ENCODE results near the gene TRAF3.

Gene TRAF3

DNA sequence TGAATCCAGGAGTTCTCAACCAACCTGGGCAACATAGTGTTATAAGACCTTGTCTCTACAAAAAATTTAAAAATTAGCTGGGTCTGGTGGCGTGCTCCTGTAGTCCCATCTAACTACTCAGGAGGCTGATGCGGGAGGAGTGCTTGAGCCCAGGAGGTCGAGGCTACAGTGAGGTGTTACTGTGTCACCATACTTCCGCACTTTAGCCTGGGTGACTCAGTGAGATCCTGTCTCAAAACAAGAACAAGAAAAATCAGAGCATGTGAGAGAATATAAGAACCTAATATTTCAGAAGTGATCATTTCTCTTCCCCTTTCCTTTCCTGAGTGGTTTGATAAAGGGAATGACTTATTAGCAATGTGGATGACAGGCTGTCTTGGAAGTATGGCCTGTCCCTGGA lies 9.5 kb downstream of the TRAF3 start:
- DNase-seq (ENCODE audit: low read depth): peak; percentile 66
- no peak for TF ChIP-seq CTCF (IDR thresholded peaks at IDR 0.05; ENCODE audit: insufficient read depth, low read depth, low read length, missing control alignments)
- no peak overlapping the region for H3K4me3 ChIP-seq (ENCODE audit: low read length)

GRCh38 chr14:102789349-102789748 lies 12.1 kb downstream of the TRAF3 start:
- no peak for TF ChIP-seq CTCF (IDR thresholded peaks at IDR 0.05; ENCODE audit: insufficient read depth, low read depth, low read length, missing control alignments)
- H3K4me3 ChIP-seq (ENCODE audit: low read length): no peak overlapping the region
- no peak for DNase-seq (ENCODE audit: low read depth)

DNA sequence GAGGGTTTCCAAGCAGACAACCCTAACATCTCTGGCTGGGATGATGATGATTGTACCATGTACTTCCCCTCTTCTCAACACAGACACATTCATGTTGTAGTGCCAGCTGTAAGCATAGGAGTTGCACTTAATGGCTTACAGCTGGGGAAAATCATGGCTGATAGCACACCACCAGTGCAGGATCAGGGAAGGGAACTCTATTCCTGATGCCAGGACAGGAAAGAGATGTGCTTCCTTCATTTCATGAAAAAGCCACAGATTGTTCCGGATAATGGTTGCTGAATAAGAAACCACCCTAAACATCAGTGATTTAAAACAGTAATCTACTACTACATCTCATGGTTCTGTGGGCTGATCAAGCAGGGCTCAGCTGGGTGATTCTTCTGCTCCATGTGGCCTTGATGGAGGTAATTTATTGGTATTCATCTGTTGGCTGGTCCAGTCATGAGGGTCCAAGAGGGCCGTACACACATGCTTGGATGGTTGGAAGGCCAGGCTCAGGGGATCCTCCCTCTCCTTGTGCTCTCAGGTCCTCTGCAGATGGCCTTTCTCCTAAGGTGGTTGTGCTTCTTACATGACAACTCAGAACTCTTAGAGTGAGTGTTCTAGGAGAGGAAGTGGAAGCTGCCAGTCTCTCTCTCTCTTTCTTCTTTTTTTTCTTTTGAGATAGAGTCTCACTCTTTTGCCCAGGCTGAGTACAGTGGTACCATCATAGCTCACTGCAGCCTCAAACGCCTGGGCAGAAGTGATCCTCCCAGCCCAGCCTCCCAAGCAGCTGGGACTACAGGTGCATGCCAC lies 16.5 kb downstream of the TRAF3 start:
- H3K4me3 ChIP-seq (ENCODE audit: low read length): no peak overlapping the region
- no peak for DNase-seq (ENCODE audit: low read depth)
- no peak for TF ChIP-seq CTCF (IDR thresholded peaks at IDR 0.05; ENCODE audit: insufficient read depth, low read depth, low read length, missing control alignments)

DNA sequence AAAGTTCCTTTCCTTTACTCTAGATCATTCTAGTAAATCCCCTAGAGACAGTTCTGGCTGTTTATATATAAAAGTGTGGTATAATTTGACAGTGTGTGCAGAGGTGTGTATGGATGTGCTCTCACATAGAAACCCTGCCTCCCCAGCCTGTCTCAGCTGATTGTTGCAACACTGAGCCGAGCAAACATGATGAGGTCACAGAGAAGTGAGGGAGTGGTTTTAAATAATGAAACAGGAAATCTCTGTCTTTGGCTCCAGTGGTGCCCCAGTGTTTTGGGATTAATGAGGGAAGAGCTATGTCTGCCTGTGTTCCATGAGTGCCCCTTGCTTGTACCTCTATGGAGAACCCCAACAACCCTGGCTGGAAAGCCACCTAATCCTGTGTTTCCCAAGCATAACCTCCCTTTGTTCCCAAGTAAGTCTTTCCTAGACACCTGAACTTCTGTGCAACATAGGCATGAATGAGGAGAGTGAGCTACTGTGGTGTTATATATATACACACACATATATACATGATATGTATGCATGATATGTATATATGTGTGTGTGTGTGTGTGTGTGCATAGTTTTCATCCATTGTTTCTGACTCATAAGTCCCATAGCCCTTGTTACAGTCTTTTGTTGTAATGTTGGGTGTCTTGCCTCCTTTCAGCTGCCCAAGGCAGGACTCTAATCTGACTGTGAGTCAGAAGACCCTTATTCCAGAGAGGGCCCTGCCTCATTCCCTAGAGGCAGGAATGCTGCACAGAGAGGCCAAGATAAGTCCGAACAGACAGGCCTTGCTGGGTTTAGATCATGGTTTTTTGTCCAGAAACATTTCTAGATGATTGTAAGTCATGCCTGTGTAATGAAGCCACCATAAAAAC lies 18.0 kb downstream of the TRAF3 start:
- DNase-seq (ENCODE audit: low read depth): peak; percentile 94
- no peak overlapping the region for H3K4me3 ChIP-seq (ENCODE audit: low read length)
- peak; percentile 25 for TF ChIP-seq CTCF (IDR thresholded peaks at IDR 0.05; ENCODE audit: insufficient read depth, low read depth, low read length, missing control alignments)

DNA sequence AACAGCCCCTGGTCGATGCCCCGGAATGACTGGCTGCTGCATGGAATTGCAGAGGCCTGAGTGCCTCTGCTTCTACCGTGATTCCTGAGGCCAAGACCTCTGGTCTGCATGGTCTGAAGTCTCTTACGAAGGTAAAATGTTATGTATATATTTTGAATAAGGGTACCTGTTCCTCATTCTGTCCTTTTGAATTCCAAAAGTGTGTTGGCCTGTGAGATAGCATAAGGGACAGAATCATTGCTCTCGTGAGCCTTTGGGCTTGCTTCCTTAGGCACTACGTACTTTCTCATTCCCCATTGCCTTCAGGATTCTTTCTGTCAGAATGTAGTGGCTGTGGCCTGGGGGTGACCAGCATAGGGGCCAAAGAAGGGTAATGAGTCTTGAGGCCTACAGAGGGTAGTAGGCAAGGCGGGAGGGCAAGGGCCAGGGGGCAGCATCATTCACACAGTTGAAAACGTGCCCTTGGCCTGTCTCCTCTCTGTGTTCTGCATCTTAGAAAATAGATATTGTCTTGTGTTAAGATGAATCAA lies 19.5 kb downstream of the TRAF3 start:
- TF ChIP-seq CTCF (IDR thresholded peaks at IDR 0.05; ENCODE audit: insufficient read depth, low read depth, low read length, missing control alignments): no peak
- no peak overlapping the region for H3K4me3 ChIP-seq (ENCODE audit: low read length)
- no peak for DNase-seq (ENCODE audit: low read depth)

DNA sequence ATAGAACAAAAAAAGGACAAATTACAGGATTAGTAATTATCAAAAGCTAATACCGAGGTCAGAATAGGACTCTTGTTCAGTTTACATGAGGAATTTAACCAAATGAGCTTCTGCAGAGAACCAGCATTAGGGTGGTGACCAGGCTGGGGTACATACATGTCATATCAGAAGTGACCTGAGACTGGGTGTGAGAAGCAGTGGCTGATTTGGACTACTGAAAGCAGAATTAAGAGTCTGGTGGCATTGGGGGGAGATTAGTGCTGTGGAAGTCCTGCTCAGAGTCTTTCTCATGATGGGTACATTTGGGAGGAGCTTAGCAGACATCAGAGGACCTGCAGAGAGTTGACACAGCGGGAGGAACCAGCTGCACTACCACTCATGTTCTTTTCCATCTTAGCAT lies 21.7 kb downstream of the TRAF3 start:
- DNase-seq (ENCODE audit: low read depth): no peak
- TF ChIP-seq CTCF (IDR thresholded peaks at IDR 0.05; ENCODE audit: insufficient read depth, low read depth, low read length, missing control alignments): no peak
- no peak overlapping the region for H3K4me3 ChIP-seq (ENCODE audit: low read length)
